AG20443 (cell line): ENCODE data around the gene PARD3B.

Experiments
- DNase-seq: peaks from one replicate; pipeline ENCODE4 v3.0.0; 2012; ENCODE audit warnings: low spot score, mixed read lengths

Gene PARD3B

GRCh38 chr2:204835786-204836185 lies 290.5 kb downstream of the PARD3B start:
- no peak for DNase-seq

- no peak for DNase-seq
Observed at GRCh38 chr2:204840504-204840903, 295.2 kb downstream of the PARD3B start.

- DNase-seq = no peak
Observed at GRCh38 chr2:204842068-204842467, 296.8 kb downstream of the PARD3B start.

- peak; percentile 89 for DNase-seq
Observed at GRCh38 chr2:204842661-204843485, 297.6 kb downstream of the PARD3B start.

- DNase-seq = no peak
Observed at GRCh38 chr2:204846471-204846870, 301.2 kb downstream of the PARD3B start.

- no peak for DNase-seq
Observed at GRCh38 chr2:204849892-204850291, 304.6 kb downstream of the PARD3B start.

GRCh38 chr2:204850581-204850980 lies 305.3 kb downstream of the PARD3B start:
- no peak for DNase-seq

GRCh38 chr2:204853905-204854304 lies 308.6 kb downstream of the PARD3B start:
- DNase-seq = no peak

GRCh38 chr2:204860274-204860673 lies 315.0 kb downstream of the PARD3B start:
- DNase-seq = peak; percentile 37

GRCh38 chr2:204862809-204863208 lies 317.5 kb downstream of the PARD3B start:
- no peak for DNase-seq

GRCh38 chr2:204863336-204863735 lies 318.1 kb downstream of the PARD3B start:
- DNase-seq = no peak

GRCh38 chr2:204869132-204869823 lies 324.0 kb downstream of the PARD3B start:
- peak; percentile 10 for DNase-seq

GRCh38 chr2:204870053-204870452 lies 324.8 kb downstream of the PARD3B start:
- no peak for DNase-seq

- peak; percentile 15 for DNase-seq
Observed at GRCh38 chr2:204871231-204871953, 326.1 kb downstream of the PARD3B start.

GRCh38 chr2:204876311-204876710 lies 331.0 kb downstream of the PARD3B start:
- no peak for DNase-seq

- no peak for DNase-seq
Observed at GRCh38 chr2:204877691-204878090, 332.4 kb downstream of the PARD3B start.

GRCh38 chr2:204880928-204881327 lies 335.7 kb downstream of the PARD3B start:
- no peak for DNase-seq

GRCh38 chr2:204881655-204882054 lies 336.4 kb downstream of the PARD3B start:
- DNase-seq = no peak

GRCh38 chr2:204885747-204886146 lies 340.5 kb downstream of the PARD3B start:
- no peak for DNase-seq

GRCh38 chr2:204886713-204887112 lies 341.4 kb downstream of the PARD3B start:
- no peak for DNase-seq

GRCh38 chr2:204888222-204888621 lies 342.9 kb downstream of the PARD3B start:
- DNase-seq = no peak

- DNase-seq = no peak
Observed at GRCh38 chr2:204890680-204891079, 345.4 kb downstream of the PARD3B start.

- no peak for DNase-seq
Observed at GRCh38 chr2:204891739-204892138, 346.5 kb downstream of the PARD3B start.
